Subcutaneous adipose tissue (tissue), 4 donors: ENCODE data around the gene BBX. TPM values are rescaled to one million over a fixed set of nuclear protein-coding genes. Genes with fewer than 3 reads are reported as not detected.

ENCODE experiments used
- total RNA-seq, 4 donors: library from RNA; depleted of rRNA; stranded (reverse); fragments of >200 nt; gene quantifications; one replicate each; pipeline ENCODE4 v1.1.0, GENCODE V29; 2016
- TF ChIP-seq, protein P1 (sequence below): fragments of 450-650 bp; IDR thresholded peaks from one replicate; pipeline ENCODE4 v1.5.1; 2016; ENCODE audit warnings: low read depth, mild to moderate bottlenecking, control low read depth, antibody characterized with exemption, moderate library complexity

Gene BBX
- total RNA-seq, 4 donors from 2014 or later: 38.3 to 69.4 (median 48.0) TPM

- TF ChIP-seq, protein P1, sequence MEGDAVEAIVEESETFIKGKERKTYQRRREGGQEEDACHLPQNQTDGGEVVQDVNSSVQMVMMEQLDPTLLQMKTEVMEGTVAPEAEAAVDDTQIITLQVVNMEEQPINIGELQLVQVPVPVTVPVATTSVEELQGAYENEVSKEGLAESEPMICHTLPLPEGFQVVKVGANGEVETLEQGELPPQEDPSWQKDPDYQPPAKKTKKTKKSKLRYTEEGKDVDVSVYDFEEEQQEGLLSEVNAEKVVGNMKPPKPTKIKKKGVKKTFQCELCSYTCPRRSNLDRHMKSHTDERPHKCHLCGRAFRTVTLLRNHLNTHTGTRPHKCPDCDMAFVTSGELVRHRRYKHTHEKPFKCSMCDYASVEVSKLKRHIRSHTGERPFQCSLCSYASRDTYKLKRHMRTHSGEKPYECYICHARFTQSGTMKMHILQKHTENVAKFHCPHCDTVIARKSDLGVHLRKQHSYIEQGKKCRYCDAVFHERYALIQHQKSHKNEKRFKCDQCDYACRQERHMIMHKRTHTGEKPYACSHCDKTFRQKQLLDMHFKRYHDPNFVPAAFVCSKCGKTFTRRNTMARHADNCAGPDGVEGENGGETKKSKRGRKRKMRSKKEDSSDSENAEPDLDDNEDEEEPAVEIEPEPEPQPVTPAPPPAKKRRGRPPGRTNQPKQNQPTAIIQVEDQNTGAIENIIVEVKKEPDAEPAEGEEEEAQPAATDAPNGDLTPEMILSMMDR: no peak
Measured at GRCh38 chr3:107600780-107601179, 78.0 kb downstream of the BBX start.

DNA sequence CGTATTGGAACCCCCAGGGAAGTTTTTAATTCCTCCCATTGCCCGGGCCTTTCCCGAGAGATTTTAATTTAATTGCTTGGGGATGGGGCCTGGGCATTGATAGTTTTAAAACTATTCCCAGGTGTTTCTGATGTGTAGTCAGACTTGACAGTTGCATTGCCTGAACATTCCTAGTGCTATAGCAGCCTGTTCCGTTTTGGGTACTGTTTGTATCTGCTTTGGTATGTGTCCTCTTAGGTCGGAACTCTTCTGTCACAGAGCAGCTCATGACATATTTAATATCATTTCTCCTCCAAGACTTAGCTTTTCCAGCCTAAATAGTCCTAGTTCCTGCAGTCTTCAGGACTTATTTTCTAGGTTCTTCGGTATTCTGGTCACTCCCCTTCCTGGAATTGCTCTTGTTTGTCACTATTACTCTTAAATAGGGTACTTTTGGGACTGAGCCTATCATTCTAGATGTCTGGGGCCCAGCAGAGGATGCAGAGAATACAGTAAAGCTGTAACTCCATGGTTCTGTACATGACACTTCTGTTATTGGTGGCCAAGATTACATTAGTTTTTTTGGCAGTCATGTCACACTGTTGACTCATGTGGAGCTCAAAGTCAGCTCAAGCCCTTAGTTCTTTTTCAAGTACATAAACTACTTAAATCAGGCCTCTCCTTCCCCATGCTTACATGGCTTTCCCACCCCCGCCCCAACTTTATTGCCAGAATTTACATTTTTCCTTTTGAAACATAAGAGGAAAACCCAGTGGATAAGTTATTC is 81.5 kb downstream of the BBX start:
- TF ChIP-seq, protein P1: no peak

GRCh38 chr3:107611775-107612469 is 89.2 kb downstream of the BBX start:
- TF ChIP-seq, protein P1: no peak

- TF ChIP-seq, protein P1: no peak
Measured at GRCh38 chr3:107612664-107613084, 89.9 kb downstream of the BBX start.

GRCh38 chr3:107619549-107619948 is 96.8 kb downstream of the BBX start:
- TF ChIP-seq, protein P1: no peak

DNA sequence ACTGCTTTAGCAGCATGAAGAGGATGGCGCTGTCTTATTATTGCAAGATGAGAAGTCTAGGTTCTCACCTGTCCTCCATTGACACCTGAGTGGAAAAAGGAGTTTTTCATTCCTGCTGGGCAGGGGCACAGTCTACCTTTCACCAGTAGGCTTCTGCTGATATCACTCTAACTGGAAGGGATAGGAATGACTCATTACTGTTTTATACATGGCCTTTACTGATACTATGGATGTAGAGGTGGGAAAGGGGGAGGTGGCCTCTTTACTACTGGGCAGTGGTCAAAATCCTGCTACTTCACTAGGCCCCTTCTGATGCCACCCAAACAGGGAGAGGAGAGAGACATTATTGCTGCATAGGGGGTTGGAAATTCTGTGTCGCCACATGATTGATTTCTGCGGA is 97.8 kb downstream of the BBX start:
- TF ChIP-seq, protein P1: no peak

DNA sequence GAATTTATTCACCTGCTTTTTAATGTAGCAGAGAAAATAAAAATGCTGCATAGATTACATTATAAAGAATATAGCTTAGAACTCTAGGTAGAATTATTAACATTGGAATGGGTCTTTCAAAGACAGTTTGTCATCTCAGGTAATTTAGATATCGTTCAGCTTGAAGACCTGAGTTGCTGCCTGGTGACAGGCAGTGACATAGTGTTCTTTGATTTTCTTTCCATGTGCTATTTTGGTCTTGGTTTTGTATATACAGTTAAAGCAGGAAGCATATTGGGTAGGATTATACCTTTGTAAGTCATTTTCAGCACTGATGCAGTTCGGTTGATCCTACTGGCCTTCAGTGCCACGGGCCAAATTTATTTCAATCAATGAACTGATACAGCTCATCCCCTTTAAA is 98.7 kb downstream of the BBX start:
- TF ChIP-seq, protein P1: no peak
